Upper lobe of right lung (tissue), 1 donor: ENCODE results near the gene TNK2. TPM values are rescaled to one million over a fixed set of nuclear protein-coding genes. Genes with fewer than 3 reads are reported as not detected.
"Not testable (repeated sequence)": the region's sequence is repeated elsewhere in the genome, so short reads cannot be mapped to it uniquely, and the experiment has no call there.

Experiments used
- ATAC-seq: fragments of 200-7000 bp; cut with Tn5 transposase; one replicate; pipeline ENCODE4 v1.9.1; 2020; ENCODE audit warnings: mild to moderate bottlenecking, moderate library complexity
- DNase-seq: peaks from one replicate; pipeline ENCODE4 v3.0.0-alpha.2; 2020
- H3K27ac ChIP-seq: fragments of 200-600 bp; one replicate; pipeline ENCODE4 v1.8.0; 2022
- H3K27me3 ChIP-seq: fragments of 200-600 bp; one replicate; pipeline ENCODE4 v1.8.0; 2022; ENCODE audit warnings: mild to moderate bottlenecking
- H3K36me3 ChIP-seq: fragments of 200-600 bp; one replicate; pipeline ENCODE4 v1.8.0; 2022
- H3K4me1 ChIP-seq: fragments of 200-600 bp; one replicate; pipeline ENCODE4 v1.8.0; 2022
- H3K4me3 ChIP-seq: fragments of 200-600 bp; one replicate; pipeline ENCODE4 v1.8.0; 2022; ENCODE audit warnings: mild to moderate bottlenecking
- H3K9me3 ChIP-seq: fragments of 200-600 bp; one replicate; pipeline ENCODE4 v1.8.0; 2022
- CTCF ChIP-seq: fragments of 200-600 bp; IDR thresholded peaks from one replicate; pipeline ENCODE4 v1.8.0; 2022; ENCODE audit warnings: antibody characterized with exemption
- intact Hi-C: fragments of 100-400 bp; cut with DNase I; formaldehyde crosslinking; loops from one replicate; pipeline ENCODE4 v1.11.0; 2022
- total RNA-seq: library from RNA; stranded (reverse); fragmentation: NEBNext Ultra II Directional; extraction: Animal tissue kit (Norgen Biotek cat#: 25700); gene quantifications from one replicate; pipeline ENCODE4 v1.2.1, GENCODE V29; 2021
- donor health status: DM: no; HTN: yes; CAD: no; lungs with severe emphysema.

Gene TNK2
- total RNA-seq, 1 donor from 2014 or later = 58.8 TPM

GRCh38 chr3:195940806-195941205 is 32.5 kb upstream of the TNK2 start:
- intact Hi-C loops, H3K36me3 ChIP-seq, H3K4me1 ChIP-seq, H3K9me3 ChIP-seq, H3K4me3 ChIP-seq, DNase-seq, H3K27me3 ChIP-seq, H3K27ac ChIP-seq, ATAC-seq: not testable (repeated sequence)

DNA sequence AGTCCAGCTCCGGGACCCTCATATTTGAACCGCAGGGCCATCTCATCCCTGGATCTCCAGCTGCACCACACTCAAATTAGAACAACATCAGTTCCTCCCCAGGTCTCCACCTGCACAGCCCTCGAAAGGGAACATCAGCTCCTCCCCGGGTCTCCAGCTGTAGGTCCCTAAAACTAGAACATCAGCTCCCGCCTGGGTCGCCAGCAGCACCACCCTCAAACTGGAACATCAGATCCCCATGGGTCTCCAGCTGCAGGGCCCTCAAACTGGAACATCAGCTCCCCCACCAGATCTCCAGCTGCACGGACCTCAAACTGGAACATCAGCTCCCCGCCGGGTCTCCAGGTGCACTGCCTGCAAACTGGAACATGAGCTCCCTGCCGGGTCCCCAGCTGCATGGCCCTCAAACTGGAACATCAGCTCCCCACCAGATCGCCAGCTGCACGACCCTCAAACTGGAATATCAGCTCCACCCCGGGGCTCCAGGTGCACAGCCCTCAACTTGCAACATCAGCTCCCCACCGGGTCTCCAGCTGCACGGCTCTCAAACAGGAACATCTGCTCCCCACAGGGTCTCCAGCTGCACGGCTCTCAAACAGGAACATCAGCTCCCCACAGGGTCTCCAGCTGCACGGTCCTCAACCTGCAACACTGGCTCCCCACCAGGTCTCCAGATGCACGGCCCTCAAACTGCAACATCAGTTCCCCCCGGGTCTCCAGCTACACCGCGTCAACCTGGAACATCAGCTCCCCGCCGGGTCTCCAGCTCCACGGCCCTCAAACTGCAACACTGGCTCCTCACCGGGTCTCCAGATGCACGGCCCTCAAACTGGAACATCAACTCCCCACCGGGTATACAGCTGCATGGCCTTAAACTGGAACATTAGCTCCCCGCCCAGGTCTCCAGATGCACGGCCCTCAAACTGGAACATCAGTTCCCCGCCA is 31.4 kb upstream of the TNK2 start:
- H3K27ac ChIP-seq, ATAC-seq: not testable (repeated sequence)

GRCh38 chr3:195933044-195933430 is 24.7 kb upstream of the TNK2 start:
- H3K36me3 ChIP-seq, H3K4me3 ChIP-seq, H3K4me1 ChIP-seq, H3K27ac ChIP-seq, H3K27me3 ChIP-seq, H3K9me3 ChIP-seq, intact Hi-C loops, ATAC-seq: not testable (repeated sequence)
- peak; percentile 38 for DNase-seq

More for the DNA sequence above, 31.4 kb upstream of the TNK2 start:
- H3K4me3 ChIP-seq, H3K36me3 ChIP-seq, H3K4me1 ChIP-seq, H3K9me3 ChIP-seq, intact Hi-C loops, DNase-seq, H3K27me3 ChIP-seq: not testable (repeated sequence)

GRCh38 chr3:195932418-195933043 is 24.2 kb upstream of the TNK2 start:
- Histone ChIP-seq H3K36me3 (no peaks in the 10 kb centered on the region), H3K4me1 (no peaks in the 10 kb centered on the region), H3K27me3 (no peaks in the 10 kb centered on the region), H3K9me3 (no peaks in the 10 kb centered on the region), H3K27ac (no peak overlapping the region), H3K4me3 (no peak overlapping the region)
- DNase-seq = peak; percentile 35
- intact Hi-C loops = no loop called here
- TF ChIP-seq CTCF = no peak
- ATAC-seq = no peak

DNA sequence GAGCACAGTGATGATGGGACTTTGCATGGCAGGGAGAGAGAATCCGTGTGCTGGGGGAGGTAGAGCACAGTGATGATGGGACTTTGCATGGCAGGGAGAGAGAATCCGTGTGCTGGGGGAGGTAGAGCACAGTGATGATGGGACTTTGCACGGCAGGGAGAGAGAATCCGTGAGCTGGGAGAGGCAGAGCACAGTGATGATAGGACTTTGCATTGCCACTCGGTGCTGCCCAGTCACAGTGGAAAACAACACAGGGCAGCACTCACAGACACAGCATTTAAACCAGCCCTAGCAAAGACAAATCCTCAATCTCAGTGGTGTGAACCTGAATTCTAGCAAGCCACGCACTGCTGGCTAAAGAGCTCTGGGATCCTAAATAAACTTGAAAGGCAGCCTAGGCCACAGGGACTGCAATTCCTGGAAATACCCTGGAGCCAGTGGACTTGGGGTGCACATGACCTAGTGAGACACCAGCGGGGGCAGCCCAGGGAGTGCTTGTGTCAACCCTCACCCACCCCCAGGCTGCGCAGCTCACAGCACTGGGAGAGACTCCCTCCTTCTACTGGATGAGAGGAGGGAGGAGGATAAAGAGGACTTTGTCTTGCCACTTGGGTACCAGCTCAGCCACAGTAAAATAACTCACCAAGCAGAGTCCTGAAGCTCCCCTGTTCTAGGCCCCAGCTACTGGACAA is 23.4 kb upstream of the TNK2 start:
- intact Hi-C loops = no loop called here
- Histone ChIP-seq H3K9me3 (no peaks in the 10 kb centered on the region), H3K4me3 (no peak overlapping the region), H3K27me3 (no peaks in the 10 kb centered on the region), H3K27ac (no peak overlapping the region), H3K4me1 (no peaks in the 10 kb centered on the region), H3K36me3 (no peaks in the 10 kb centered on the region)
- TF ChIP-seq CTCF = no peak
- ATAC-seq (no peak), DNase-seq (peak; percentile 22)

DNA sequence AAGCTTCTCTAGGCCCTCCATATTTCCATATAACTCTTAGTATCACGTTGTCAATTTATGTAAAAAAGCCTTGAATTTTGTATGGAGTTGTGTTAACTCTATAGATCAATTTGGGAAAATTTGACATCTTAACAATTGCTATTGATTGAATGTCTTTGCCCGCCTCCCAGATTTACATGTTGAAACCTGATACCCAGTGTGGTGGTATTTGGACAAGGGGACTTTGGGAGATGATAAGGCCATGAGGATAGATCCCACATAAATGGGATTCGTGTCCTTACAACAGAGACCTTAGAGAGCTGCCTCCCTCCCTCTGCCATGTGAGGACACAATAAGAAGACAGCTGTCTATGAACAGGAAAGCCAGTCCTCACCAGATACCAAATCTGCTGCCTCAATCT is 21.1 kb upstream of the TNK2 start:
- Histone ChIP-seq H3K27ac (no peak overlapping the region), H3K9me3 (no peaks in the 10 kb centered on the region), H3K27me3 (no peaks in the 10 kb centered on the region), H3K4me3 (no peak overlapping the region), H3K36me3 (no peaks in the 10 kb centered on the region), H3K4me1 (no peaks in the 10 kb centered on the region)
- no peak for TF ChIP-seq CTCF
- intact Hi-C loops = no loop called here
- no peak for ATAC-seq
- no peak for DNase-seq

DNA sequence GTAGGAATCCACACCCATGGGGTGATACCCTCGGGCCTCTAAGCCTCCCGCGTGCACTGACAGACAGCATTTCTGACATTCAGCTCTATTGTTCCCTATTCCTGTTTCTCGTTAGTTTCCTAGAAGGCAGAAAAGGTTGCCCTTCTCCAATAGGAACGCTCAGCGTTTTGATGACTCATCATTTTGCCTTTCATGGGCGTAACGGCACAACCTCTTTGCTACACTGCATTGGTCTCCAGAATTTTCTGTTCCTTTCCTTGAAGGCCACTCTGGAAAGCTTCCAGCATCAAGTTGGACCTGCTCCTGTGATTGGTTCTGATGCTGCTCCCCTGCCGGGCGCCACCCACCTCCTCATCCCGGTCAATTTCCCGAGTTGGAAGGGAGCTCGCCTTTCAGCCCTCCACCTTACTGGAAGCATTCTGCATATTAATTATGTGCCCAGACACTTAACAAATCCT is 13.0 kb upstream of the TNK2 start:
- peak; percentile 53 for ATAC-seq

More for the DNA sequence above, 13.0 kb upstream of the TNK2 start:
- intact Hi-C loops = no loop called here
- Histone ChIP-seq H3K4me3 (no peak overlapping the region), H3K4me1 (no peaks in the 10 kb centered on the region), H3K9me3 (no peaks in the 10 kb centered on the region), H3K36me3 (no peaks in the 10 kb centered on the region), H3K27ac (no peak overlapping the region), H3K27me3 (no peaks in the 10 kb centered on the region)
- no peak for TF ChIP-seq CTCF
- DNase-seq = peak; percentile 48
